Measurements from ENCODE around the gene TOMM5.
"Not testable (repeated sequence)": the region's sequence is repeated elsewhere in the genome, so short reads cannot be mapped to it uniquely, and the experiment has no call there.

TOMM5 gene

DNA sequence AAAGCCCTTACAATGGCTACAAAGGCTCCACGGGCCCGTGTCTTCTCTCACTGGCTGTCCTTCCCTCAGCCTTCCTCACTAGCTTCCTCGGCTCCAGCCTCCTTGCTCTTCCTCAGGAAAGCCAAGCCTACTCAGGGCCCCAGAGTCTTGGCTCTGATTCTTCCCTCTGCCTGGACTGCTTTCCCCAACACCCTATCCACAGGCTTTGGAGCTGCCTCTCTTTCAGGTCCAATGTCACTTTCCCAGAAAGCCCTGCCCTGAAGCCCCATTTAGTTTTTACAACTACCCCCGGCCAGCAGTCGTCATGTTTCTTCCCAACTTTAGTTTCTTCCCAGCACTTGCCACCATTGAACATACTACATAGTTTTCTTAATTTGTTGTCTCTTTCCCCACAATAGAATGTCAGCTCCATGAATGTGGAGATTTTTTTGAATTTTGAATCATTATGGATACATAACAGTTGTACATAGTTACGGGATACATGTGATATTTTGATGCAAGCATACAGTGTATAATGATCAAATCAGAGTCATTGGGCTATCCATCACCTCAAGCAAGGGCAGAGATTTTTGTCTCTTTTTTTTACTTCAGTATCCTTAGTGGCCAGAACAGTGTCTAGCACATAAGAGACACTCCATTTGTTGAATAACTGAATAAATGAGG lies 17.5 kb upstream of the TOMM5 start:
- DNase-seq, result no peak

DNA sequence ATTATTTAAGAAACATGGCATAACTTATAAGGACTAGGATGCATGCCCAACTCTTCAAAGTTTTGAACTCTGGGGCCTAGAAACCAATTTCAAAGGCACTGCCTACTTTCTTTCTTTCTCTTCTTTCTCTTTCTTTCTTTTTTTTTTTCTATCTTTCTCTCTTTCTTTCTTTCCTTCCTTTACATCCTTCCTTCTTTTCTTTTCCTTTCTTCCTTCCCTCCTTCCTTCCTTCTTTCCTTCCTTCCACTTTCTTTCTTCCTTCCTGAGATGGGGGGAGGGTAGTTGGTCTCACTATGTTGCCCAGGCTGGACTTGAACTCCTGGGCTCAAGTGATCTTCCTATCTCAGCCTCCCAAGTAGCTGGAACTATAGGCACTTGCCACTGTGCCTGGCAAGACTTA lies 15.9 kb upstream of the TOMM5 start:
- DNase-seq, result no peak

DNA sequence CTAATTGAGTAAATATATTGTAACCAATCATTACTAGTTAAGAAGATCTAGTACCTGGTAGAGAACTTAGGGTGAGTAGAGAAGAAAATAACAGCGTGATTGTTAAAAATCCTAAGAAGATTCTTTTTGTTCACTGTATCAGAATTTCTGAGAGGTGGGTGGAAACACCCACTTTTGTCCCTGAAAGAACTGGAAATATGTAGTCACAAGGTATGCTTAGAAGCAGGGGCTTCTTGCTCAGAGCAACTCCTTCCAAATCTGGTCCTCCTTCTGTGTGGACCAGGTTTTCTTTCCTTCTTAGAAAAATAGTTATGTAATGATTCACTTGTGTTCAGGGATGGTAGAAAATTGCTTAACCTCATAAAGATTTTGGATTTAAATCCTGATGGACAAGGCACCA lies 11.9 kb upstream of the TOMM5 start:
- no peak for DNase-seq

DNA sequence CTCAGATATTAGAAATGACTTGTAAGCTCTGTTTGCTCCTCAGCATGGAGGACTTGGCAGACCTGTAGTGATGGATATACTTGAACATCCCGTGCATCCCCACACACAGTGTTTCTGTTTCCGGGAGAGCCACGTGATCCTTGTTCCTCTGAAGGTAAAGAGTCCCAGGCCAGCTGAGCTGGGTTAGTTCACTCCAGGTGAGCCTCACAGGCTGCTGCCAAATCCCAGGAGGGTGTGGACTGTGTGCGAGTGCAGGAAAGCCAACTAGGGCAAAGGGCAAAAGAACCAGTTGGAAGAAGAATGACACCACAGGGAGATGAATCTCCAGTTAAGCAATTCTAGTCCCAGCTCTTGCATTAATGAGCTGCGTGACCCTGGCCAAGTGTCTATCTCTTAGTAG lies 10.4 kb upstream of the TOMM5 start:
- DNase-seq, result no peak

DNA sequence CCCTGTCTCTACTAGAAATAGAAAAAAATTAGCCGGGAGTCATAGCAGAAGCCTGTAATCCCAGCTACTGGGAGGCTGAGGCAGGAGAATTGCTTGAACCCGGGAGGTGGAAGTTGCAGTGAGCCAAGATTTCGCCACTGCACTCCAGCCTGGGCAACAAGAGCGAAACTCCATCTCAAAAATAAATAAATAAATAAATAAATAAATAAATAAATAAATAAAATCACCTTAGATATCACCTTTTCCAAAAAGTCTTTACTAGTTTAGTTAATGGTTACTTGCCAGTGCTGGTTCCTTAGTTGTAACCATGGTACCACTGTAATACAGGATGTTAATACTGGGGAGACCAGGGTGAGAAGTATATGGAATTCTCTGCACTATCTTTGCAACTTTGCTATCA lies 9.7 kb upstream of the TOMM5 start:
- not testable (repeated sequence) for DNase-seq

DNA sequence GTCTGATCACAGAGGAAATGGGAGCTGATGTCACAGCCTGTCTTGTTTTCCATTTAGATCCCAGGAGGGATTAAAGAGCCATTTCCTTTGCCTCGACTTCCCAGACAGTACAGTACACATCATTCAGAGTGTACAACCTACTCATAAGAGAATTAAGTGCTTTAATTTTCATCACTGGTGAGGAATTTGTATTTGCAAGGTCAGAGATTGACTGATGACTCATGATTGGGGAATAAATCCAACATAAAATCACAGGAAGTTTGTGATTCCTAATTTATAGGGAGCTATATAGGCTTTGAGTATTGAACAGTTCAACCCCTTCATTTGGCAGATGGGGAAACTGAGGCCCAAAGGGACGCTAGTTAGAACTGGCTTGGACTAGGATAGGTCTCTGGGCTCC lies 4.1 kb upstream of the TOMM5 start:
- DNase-seq, result no peak

DNA sequence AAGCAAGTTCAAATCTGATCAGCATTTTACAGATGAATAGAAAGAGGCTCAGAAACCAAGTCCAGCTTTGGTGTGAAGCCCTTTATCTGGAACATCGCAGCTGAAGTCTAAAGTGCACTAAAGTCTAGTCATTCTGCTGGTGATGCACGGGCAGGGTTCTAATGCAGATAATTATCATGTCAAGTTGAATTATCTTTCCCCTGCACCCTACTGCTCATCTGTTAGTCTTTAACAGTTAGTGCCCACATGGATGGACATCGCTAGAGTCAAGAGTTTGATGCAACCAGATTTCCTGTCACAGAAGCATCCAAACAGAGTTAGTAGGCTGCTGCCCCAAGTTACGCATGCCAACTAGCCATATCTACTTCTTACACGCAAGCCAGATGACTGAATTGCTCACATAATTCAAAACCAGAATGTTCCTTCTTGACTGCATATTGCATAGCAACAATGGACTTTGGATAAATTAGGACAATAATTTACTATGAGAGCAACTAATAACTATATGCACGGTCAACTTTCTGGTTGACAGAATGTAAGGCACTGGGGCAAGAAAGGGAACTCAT lies 1.6 kb upstream of the TOMM5 start:
- no peak for DNase-seq

DNA sequence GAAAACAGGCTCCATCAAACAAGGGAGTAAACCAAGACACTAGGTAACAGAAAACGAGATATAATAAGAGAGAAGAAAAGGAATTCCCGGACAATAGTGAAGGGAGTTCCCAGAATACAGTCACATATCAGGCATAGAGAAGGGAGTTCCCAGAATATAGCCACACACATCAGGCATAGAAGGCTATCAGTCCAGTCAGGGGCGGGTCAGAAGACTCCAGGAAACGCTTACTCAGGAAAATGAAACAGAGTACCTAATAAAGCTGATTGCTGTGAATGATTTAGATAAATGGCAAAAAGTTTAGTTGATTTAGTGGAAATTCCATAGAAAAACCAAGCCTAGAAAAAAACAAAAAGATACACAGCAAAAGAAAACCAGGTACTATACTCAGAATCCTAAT lies 4.9 kb downstream of the TOMM5 start:
- DNase-seq, result no peak

DNA sequence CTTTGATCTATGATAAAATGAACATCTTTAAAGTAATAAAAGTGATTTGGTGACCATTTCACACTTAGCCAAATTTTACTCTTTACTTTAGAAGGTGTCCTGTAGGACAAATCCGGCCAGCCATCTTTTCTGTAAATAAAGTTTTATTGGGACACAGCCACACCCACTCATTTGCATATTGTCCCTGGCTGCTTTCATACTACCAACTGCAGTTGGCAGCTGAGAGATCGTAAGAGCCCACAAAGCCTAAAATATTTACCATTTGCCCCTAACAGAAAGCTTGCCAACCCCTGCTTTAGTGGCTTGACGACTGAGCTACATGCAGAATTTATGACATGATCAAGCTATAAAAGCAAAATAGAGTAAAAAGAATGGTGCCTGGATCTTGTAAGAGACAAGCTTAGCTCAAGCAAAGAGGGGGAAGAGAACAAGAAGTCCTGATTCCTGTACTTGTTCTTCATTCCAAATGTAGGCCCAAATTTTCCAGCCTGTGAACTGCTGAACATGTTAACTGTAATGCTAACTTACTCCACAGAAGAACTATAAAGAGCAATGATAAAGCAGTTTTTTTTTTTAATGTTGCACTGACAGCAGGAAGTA lies 8.8 kb downstream of the TOMM5 start:
- no peak for DNase-seq

DNA sequence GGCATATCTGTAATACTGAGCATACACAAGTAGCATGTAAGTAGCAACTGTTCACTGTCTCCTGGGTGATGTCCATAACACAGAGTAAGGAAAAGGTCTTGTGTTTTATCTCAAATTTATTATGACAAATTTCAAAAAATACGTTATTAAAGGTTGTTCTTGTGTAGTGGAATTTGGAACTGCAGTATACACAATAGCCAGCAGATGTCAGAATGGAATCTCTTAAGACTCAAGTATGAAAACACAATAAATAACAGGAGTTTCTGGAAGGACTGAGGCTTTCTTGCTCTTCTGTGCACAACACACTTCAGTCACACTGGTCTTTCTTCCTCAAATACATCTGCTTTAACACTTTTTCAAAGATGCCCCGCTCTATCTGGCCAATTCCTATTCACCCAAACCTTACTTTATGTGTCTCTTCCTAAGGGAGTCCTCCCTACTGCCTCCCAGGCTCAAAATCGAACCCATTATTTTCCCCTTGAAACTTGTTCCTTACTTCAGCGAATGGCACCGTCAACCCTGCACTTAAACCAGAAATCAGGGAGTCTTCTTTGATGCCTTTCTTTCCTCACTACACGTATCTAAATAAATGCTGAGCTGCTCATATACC lies 9.7 kb downstream of the TOMM5 start:
- peak; percentile 57 for DNase-seq

DNA sequence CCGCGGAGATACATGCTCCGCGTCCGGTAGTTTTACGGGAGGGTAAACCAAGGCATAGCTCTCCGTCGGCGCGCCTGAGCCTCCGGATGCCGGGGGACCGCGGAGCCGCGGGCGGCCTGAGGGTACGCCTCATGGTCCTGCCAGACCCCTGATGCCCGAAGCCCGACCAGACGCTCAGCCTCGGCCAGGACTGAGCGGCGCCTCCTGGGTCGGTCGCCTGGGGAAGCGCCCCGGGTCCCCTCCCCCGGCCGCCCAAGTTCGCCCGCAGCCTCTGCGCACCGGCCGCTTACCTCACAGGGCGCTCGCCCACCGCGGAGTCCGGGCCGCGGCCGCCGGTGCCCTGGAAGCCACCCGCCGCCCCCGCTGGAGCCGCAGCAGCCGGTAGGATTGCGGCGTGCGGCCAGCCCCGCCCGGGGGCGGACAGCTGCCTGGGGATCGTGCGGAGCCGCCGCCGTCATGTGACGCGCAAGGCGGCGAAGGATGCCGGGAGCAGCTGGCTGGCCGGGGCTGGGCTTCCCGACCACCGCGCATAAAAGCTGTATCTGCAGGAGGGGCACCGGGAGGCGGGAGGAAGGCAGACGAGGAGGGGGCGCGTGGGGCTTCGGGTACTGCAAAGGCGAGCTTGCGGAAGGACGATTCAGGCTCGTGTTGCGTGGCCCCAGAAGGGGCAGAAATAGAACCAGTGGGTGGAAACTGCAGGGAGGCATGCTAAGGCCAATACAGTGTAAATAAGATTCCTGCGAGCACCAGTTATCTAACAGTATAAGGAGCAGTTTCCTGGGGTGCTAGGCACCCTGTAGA lies 16.3 kb downstream of the TOMM5 start, which contains the start of gene FBXO10:
TSS of gene FBXO10 (minus strand) at position 460 of the 801 bp plus-strand sequence. CDS start 34,612 bp downstream, outside the sequence.
- DNase-seq, result peak; percentile 66

DNA sequence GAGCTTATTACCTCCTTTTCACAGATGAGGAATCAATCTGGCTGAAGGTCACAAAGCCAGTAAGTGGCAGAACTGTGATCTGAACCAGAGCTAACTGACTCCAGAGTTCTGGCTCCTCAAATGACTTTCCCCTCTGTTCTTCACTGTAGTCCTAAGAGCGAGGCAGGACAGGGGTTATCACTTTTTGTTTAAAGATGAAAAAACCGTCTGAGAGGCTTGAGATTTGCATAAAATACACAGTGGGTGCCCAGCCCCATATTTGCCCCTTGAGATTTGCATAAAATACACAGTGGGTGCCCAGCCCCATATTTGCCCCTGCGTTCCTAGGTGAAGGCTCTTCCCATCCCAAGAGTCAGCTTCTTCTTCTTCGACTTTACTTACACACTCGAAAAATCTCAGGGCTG lies 16.9 kb downstream of the TOMM5 start:
- no peak for DNase-seq

DNA sequence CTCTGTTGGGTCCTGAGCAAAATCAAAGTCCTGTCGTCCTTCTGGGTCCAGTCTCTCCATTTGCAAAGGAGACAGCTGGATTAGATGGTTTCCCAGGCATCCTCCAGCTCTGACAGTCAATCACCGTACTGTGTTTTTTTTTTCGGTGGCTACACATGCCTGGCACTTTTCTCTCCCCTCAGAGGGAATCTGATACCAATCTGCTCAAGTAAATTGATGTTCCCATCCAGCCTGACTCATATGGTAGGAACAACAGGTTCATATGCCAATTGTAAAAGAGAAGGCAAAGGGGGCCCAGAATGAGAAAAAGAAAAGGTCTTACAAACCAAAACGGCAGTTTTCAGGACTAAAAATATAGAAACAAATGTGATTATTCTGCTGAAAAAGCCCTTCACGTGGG lies 17.4 kb downstream of the TOMM5 start:
- no peak for DNase-seq

DNA sequence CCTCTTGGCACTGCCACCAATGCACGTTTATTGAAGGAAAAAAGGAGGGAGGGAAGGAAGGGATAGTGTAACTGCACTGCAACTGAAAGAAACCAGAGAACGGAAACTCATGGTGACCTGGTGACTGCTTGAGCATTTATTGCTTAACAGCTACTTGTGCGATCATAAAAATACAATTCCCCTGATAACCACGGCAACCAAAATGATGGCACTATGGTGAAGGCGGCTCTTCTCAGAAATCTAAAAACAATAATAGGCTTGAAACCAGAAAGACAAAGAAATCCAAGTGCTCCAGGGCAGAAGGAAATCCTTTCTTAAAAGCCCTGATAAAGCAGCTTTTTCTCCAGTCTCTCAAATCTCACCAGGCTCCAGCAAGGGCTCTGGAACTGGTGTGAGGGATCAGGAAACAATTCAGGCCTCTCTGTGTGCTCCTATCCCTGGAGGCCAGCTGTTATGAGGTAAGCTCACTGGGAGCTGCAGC lies 18.1 kb downstream of the TOMM5 start:
- no peak for DNase-seq

DNA sequence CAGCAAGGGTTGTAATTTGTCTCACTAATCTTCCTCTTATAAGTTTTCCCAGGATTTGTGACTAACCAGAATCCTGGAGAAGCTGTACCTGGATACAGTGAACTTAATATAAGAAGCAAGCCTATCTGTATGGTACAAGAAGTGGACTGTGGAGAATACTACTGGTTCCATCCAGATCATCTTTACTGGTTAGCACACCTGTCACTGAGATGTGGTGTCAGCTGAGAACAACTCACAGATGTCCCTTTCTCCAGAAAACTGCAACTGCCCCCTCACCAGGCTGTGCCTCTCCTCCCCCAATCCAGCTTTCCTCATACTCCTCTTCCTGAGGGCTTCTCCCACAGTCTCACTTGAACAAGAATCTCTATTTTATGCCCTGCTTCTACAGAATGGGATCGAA lies 21.1 kb downstream of the TOMM5 start:
- DNase-seq, result no peak

DNA sequence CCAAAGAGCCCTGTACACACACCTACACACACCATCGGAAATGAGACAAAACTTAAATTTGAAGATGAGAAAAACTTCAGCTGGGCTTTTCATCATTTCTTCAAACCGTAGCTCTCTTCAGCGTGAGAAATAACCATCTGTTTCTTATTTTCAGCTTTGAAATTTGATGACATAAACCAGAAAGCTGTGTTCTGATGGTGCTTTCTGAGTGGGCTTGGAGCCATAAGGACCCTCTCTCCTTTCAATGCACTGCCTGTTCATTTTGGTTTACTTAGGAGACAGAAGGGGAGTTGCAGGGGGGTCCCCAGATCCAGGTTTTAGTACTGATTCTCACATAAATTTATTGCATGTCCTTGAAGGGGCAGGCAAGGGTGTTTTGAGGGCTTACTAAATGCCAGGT lies 25.7 kb downstream of the TOMM5 start:
- no peak for DNase-seq

DNA sequence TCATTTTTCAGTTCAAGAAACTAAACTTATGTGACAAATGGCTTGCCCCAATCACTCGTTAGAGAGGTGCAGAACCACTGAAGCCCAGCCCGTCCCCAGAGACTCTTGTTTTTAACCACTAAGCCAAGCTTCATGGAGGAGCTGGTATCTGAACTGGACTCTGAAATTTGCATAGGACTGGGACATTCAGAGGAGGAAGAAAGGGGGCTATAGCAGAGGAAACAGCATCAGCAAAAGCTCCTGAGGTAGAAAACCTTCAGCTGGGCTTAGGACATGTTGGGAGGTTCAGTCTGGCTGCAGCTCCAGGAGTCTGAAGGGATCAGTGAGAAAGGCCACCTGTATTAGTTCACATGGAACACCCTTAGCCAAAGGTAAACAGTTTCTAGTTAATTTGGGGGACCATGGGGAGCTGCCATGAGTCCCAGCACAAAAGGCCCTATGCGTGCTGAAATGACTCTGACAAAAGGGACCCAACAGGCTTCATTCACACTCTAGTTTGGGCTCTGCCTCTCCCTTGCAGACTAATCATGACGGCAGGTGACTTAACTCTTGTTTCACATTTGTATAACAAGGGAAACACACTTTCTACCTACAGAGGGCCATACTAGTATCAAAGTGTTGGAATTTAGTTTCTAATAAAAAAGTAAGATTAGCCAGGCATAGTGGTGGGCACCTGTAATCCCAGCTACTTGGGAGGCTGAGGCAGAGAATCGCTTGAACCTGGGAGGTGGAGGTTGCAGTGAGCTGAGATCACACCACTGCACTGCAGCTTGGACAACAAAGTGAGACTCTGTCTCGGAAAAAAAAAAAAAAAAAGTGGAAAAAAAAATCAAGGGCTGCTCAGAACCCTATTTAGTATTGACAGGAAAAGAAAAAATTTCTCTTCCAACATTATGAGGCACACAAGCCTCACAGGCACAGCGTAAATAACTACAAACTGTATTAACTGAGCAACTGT lies 26.5 kb downstream of the TOMM5 start:
- no peak for DNase-seq

DNA sequence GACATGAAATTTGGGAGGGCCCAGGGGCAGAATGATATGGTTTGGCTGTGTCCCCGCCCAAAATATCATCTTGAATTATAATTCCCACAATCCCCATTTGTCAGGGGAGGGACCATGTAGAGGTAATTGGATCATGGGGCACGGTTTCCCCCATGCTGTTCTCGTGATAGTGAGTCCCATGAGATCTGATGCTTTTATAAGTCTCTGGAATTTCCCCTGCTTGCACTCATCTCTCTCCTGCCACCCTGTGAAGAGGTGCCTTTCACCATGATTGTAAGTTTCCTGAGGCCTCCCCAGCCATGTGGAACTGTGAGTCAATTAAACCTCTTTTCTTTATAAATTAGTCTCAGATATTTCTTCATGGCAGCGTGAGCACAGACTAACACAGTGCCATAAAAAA lies 27.5 kb downstream of the TOMM5 start:
- no peak for DNase-seq

DNA sequence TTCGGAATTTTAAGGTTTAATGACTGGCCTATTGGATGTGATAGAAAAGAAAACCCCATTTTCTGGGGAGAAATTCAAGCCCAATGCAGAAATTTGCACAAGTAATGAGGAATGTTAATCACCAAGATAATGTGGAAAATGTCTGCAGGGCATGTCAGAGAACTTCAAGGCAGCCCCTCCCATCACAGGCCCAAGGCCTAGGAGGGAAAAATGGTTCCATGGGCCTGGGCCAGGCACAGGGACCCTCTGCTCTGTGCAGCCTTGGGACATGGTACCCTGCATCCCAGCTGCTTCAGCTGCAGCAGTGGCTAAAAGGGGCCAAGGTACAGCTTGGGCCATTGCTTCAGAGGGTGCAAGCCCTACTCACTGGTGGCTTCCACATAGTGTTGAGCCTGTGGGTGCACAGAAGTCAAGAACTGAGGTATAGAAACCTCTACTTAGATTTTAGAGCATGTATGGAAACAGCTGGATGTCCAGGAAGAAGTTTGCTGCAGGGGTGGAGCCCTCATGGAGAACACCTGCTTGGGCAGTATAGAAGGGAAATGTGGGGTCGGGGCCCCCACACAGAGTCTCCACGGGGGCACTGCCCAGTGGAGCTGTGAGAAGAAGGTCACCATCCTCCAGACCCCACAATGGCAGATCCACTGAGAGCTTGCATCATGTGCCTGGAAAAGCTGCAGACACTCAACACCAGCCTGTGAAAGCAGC lies 28.4 kb downstream of the TOMM5 start:
- no peak for DNase-seq

DNA sequence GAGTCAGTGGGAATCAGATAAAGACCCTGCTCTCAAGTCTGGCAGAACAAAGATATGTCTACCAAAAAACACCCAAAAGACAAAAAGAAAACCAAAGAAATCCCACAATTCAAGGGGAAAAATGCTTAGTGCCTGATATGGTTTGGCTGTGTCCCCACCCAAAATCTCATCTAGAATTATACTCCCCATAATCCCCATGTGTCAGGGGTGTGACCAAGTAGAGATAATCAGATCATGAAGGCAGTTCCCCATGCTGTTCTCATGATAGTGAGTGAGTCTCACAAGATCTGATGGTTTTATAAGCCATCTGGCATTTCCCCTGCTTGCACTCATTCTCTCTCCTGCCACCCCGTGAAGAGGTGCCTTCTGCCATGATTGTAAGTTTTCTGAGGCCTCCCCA lies 29.6 kb downstream of the TOMM5 start:
- DNase-seq, result no peak

DNA sequence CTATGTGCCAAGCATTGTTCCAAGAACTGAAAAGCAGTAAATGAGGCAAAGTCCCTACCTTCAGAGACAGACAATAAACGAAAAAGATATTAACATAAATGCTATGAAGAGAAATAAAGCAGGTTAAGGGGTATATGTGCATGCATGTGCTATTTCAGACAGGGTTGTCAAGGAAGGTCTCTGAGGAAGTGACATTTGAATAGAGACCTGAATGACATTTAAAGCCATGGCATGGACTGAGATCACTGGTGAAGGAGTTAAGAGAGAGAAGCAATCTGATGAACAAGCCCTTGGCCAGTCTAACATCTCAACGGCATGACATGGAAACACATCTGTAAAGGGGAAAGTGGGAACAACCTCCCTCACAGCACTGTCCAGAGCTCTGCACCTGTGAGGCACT lies 30.7 kb downstream of the TOMM5 start:
- DNase-seq, result no peak

Measured in RPMI8226 (cell line).